GOT3 (cell line): ENCODE results near the gene ACOX1.

ENCODE experiments used
- DNase-seq: peaks from one replicate; lab custom pipeline; 2025; ENCODE audit warnings: mixed read lengths; lab: John Stamatoyannopoulos, UW

The ACOX1 gene

DNA sequence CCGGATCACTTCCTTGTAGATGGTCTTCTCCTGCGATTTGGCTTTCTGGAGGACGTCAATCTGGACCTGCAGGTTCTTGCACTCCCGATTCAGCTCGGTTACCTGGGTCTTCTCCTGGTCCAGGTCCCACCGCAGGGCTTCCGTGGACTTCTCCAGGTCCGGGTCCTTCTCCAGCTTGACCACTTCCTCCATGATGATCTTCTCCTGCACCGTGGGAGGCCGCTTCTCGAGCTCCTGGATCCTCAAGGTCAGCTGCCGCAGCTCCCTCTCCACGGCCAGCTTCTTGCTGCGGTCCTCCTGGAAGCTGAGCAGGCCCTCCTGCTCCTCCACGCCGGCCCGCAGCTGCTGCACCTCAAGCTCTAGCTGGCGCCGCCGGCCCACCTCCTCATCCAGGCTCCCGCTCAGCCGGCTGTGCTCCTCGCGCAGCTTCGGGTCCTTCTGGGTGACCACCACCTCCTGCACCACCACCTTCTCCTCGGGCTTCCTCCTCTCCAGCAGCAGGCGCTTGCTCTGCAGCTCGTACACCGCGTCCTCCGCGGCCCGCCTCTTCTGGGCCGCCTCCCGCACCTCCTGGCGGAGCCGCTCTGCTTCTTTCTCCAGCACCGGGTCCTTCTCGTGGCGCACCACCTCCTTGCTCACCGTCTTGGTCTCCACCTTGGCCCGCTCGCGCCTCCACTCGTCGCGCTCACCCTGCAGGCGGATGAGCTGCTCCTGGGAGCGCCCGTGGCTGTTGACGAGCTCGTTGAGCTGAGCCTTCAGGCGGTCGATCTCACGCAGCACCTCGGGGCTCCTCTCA is 29.9 kb upstream of the ACOX1 start:
- no peak for DNase-seq

- no peak for DNase-seq
These were observed 29.2 kb upstream of the ACOX1 start for GRCh38 chr17:76008208-76008607.

DNA sequence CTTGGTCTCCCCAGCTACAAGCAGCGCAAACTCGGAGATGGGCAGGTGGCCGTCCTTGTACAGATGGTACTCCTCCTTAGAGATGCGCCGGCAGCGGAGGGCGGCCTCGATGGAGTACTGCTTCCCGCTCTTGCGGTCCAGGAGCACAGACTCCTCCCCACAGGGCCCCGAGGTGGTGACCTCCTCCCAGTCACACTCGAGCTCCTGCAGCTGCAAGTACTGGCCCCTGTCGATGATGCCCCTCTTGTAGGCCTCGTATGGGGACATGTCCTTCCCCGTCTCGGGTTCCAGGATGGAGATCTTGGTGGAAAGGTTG is 28.8 kb upstream of the ACOX1 start:
- no peak for DNase-seq

- no peak for DNase-seq
These were observed 28.3 kb upstream of the ACOX1 start for GRCh38 chr17:76007131-76007849.

DNA sequence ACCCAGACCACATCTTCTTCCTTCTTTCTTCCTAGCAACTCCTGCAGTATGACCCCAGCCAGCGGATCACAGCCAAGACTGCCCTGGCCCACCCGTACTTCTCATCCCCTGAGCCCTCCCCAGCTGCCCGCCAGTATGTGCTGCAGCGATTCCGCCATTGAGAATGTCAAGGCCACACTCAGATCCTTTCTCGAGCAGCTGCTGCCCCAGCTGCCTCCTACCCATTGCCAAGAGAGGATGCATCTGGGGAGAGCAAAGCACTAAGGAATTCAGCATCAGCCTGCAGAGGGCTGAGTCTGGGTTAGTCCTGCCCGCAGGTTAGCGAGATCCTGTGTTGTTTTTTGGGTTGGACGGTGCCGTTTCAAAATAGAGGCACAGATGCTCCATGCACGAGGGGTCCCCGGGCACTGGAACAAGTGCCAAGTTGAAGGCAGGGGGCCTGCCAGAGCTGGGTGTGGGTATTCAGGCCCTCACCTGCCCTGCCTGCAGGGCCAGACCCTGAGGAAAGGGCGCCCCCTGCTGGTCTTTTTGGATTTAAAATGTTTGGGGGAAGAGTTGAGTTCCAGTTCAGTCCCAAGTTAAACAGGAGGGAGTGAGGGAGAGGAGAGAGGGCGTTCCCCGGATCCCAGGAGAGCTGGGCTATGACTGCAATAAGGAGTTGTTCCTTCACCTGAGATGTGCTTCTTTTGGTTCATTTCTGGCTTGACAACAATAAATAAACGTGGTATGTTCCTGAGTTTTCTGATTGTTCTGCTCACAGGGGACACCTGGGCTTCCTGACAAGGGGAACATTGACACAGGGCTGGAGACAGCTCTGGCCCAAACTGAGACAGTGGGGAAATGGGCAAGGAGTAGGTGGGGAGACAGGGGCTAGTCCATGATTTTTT is 26.5 kb upstream of the ACOX1 start:
- DNase-seq, result no peak

GRCh38 chr17:76004750-76005262 is 25.8 kb upstream of the ACOX1 start:
- DNase-seq, result no peak

GRCh38 chr17:76003915-76004314 is 24.9 kb upstream of the ACOX1 start:
- no peak for DNase-seq

GRCh38 chr17:76002100-76002499 is 23.1 kb upstream of the ACOX1 start:
- DNase-seq, result no peak

DNA sequence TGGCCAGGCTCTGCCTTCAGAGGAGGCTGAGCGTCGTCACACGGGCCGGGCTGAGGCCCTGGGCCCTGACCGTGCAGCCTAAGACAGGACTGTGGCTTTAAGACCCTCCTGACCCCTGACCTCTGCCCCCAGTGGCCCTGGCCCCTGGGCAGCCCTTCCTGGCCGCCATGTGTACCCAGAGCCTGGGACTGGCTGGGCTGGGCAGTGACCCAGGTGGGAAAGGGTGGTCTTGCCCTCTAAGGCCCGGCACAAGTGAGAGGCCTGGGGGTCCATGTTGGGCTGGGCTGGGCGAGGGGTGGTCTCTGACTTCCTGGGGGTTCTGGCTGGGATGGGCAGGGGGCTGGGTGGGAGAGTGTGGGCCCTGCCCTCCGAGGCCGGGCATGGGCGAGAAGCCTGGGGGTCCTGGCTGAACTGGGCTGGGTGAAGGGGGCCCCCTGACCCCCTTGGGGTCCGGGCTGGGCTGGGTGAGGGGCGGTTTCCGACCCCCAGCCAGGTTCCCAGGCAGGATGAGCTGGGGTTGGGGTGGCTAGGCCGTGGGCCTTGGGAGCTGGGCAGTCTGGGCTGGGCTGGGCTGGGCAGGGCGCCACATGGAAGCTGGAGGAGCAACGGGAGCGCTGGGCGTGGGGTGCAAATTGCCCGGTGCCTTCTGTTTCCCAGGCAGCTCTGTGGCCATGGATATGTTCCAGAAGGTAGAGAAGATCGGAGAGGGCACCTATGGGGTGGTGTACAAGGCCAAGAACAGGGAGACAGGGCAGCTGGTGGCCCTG is 22.0 kb upstream of the ACOX1 start, which contains the start of gene CDK3:
TSS of gene CDK3 (plus strand) at position 101 of the 767 bp plus-strand sequence. CDS start at position 672, 571 bp downstream.
- DNase-seq, result no peak

DNA sequence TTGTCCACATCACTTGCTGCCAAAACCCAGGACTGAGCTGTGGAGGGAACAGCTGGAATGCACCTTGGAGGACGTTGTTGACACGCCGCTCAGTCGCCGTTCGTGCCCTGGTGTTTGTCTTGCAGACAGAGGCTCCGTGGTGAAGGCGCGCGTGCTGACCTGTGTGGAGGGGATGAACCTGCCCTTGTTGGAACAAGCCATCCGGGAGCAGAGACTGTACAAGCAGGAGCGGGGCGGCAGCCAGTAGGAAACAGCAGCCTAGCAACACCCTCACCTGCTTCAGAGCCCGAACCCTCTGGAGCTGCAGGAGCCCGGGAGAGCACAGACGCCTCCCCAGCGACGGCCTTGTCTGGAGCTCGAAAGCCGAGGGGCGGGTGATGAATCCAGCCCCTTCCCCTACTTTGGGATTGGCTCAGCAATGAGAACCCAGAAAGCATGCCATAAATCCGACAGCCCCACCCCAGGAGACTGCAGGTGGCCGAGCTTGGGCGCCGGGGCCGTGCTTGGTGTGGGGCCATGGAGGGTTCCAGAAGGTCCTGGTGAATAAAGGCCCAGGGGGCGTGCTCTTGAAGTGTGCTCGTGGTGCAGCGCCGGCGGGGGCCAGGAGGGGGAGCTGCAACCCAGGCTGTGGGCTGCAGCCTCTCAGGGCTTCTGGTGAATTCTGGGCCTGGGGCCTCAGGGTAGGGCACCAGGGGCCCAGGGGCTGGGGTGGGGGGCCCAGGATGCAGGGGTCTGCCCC is 21.2 kb upstream of the ACOX1 start:
- no peak for DNase-seq

GRCh38 chr17:75998327-75998795 is 19.4 kb upstream of the ACOX1 start:
- DNase-seq, result no peak

- no peak for DNase-seq
These were observed 18.0 kb upstream of the ACOX1 start for GRCh38 chr17:75996665-75997590.

DNA sequence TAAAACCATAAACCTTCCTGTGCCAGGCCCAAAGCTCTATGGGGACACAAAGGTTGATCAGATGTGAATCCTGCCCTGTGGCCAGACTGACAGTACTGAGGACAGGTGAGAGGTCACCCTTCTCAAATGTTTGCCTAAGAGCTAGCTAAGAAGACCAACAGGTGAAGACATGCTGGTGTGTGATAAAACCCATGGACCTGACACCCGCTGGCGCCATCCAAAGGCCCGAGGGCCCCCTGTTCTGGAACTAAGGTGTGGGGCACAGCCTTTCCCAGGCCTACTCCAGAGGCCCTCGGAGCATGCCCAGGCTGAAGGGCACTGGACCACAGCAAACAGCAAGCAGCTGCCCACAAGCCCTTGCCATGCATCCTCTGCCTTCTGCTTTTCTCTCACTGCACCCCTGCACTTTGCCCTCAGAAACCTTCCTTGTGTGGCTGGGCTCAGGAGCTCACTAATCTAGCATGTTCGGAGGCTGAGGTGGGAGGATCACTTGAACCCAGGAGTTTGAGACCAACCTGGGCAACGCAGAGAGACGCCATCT is 16.5 kb upstream of the ACOX1 start:
- no peak for DNase-seq

DNA sequence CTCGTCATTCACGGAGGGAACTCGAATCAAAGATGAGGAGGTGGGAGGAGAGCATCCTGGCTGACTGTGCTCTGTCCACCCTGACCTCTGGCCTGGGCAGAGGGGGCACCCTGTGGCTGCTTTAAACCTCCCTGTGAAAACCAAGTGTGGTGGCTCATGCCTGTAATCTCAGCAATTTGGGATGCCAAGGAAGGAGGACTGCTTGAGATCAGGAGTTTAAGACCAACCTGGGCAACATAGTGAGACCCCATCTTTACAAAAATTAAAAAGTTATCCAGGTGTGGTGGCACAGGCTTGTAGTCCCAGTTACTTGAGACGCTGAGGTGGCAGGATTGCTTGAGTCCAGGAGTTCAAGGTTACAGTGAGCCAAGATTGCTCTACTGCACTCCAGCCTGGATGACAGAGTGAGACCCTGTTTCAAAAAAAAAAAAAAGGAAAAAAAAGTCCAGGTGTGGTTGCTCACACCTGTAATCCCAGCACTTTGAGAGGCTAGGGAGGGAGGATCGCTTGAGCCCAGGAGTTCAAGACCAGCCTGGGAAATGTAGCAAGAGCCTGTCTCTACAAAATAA is 15.9 kb upstream of the ACOX1 start:
- DNase-seq, result no peak

GRCh38 chr17:75991396-75991795 is 12.4 kb upstream of the ACOX1 start:
- no peak for DNase-seq

- DNase-seq, result no peak
These were observed 8.1 kb upstream of the ACOX1 start for GRCh38 chr17:75987041-75987440.

GRCh38 chr17:75985986-75986385 is 7.0 kb upstream of the ACOX1 start:
- DNase-seq, result no peak

DNA sequence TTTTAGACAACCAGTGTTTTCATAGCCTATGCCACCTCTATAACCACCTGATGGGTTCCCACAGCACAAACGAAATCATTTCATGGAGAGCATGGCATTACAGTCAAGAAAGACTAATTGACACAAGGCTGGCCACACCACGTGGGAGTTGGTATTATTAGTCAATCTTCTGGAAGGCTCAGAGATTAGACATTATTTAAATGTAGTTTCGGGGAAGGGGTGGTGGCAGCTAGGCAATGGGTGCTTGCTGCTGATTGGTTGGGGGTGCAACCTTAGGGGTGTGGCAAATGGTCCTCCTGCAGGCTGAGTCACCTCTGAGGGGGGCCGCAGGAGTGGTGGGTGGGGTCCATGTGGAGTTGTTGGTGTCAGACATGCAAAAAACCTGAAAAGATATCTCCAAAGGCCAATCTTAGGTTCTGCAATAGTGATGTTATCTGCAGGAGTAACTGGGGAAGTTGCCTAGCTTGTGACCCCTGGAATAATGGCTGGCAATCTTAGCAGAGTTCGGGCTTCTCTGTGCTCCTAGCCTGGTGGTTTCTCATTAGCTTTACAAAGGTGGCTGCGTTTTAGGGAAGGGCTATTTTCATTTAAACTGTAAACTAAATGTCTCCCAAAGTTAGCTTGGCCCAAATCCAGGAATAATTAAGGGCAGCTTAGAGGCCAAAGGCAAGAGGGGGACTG is 4.7 kb upstream of the ACOX1 start:
- no peak for DNase-seq
